HG03342 (cell line): Measurements from ENCODE around the gene TRRAP.
"Not testable (repeated sequence)": the region's sequence is repeated elsewhere in the genome, so short reads cannot be mapped to it uniquely, and the experiment has no call there.

Source experiments
- ATAC-seq: cut with Tn5 transposase; IDR thresholded peaks from one replicate; pipeline ENCODE4 v1.9.1; 2021; ENCODE audit warnings: mild to moderate bottlenecking, moderate library complexity; ENCODE audit not compliant: unreplicated experiment

The TRRAP gene

GRCh38 chr7:98878365-98879197 lies at the start of gene TRRAP:
Gene TRRAP, plus strand, starts transcription at chr7:98878532. Its CDS starts 2,619 bp downstream, at chr7:98881151.
- peak; percentile 67 for ATAC-seq

GRCh38 chr7:98830972-98831548 lies 47.3 kb upstream of the TRRAP start:
- no peak for ATAC-seq

- no peak for ATAC-seq
These were observed 46.6 kb upstream of the TRRAP start for GRCh38 chr7:98831641-98832221.

GRCh38 chr7:98833022-98833421 lies 45.3 kb upstream of the TRRAP start:
- no peak for ATAC-seq

- ATAC-seq = no peak
These were observed 43.4 kb upstream of the TRRAP start for GRCh38 chr7:98834949-98835348.

- no peak for ATAC-seq
These were observed 41.3 kb upstream of the TRRAP start for GRCh38 chr7:98836811-98837629.

GRCh38 chr7:98837630-98837972 lies 40.7 kb upstream of the TRRAP start:
- ATAC-seq = no peak

GRCh38 chr7:98840096-98840495 lies 38.2 kb upstream of the TRRAP start:
- no peak for ATAC-seq

GRCh38 chr7:98840722-98841121 lies 37.6 kb upstream of the TRRAP start:
- no peak for ATAC-seq

GRCh38 chr7:98841179-98841997 lies 36.9 kb upstream of the TRRAP start:
- no peak for ATAC-seq

GRCh38 chr7:98842552-98842951 lies 35.8 kb upstream of the TRRAP start:
- not testable (repeated sequence) for ATAC-seq

GRCh38 chr7:98848918-98849317 lies 29.4 kb upstream of the TRRAP start:
- no peak for ATAC-seq

GRCh38 chr7:98852826-98853225 lies 25.5 kb upstream of the TRRAP start:
- ATAC-seq = no peak

- ATAC-seq = no peak
These were observed 22.5 kb upstream of the TRRAP start for GRCh38 chr7:98855610-98856422.

- ATAC-seq = no peak
These were observed 18.3 kb upstream of the TRRAP start for GRCh38 chr7:98860071-98860470.

GRCh38 chr7:98862203-98862602 lies 16.1 kb upstream of the TRRAP start:
- ATAC-seq = no peak

GRCh38 chr7:98862716-98863420 lies 15.5 kb upstream of the TRRAP start:
- no peak for ATAC-seq

- ATAC-seq = no peak
These were observed 14.7 kb upstream of the TRRAP start for GRCh38 chr7:98863601-98864000.
